IMR-90 (cell line): Measurements from ENCODE around the gene ZMYM4. TPM values are rescaled to one million over a fixed set of nuclear protein-coding genes. Genes with fewer than 3 reads are reported as not detected.

Source experiments
- ATAC-seq: fragments of 200-7000 bp; cut with Tn5 transposase; 2 replicates; pipeline ENCODE4 v1.9.1; 2020; ENCODE audit warnings: low read depth, mild to moderate bottlenecking, moderate library complexity
- BruUV-seq: library from RNA; stranded (reverse); fragments of 400-500 nt; replicated peaks from 2 replicates; lab custom pipeline; 2021; lab: Mats Ljungman, UMichigan
- CTCF ChIA-PET: fragments of 300-600 bp; formaldehyde crosslinking; extraction: SDS; loops from one replicate; lab custom pipeline; 2021; ENCODE audit warnings: antibody characterized with exemption; lab: Yijun Ruan, JAX
- POLR2A ChIA-PET: fragments of 300-600 bp; sonication (Branson Sonifier 250); formaldehyde crosslinking; loops from one replicate; lab custom pipeline; 2022; ENCODE audit warnings: antibody characterized with exemption; ENCODE audit not compliant: unreplicated experiment; lab: Charles Lee
- DNase-seq: peaks from one replicate; pipeline ENCODE4 v3.0.0; 2013
- H2AFZ ChIP-seq: replicated peaks from 2 replicates; pipeline ENCODE3; 2013; ENCODE audit warnings: low read length, mild to moderate bottlenecking; ENCODE audit not compliant: poor library complexity
- H2AK5ac ChIP-seq: 2 replicates; pipeline ENCODE4 v1.6.1; 2013; ENCODE audit warnings: low read depth, low read length, inconsistent platforms
- H2AK9ac ChIP-seq: replicated peaks from 2 replicates; pipeline ENCODE3; 2013; ENCODE audit warnings: mild to moderate bottlenecking, low read depth, low read length, moderate library complexity; ENCODE audit not compliant: poor library complexity
- H2BK120ac ChIP-seq: 2 replicates; pipeline ENCODE4 v1.6.1; 2013; ENCODE audit warnings: low read depth, low read length, inconsistent platforms
- H2BK15ac ChIP-seq: 3 replicates; pipeline ENCODE4 v1.6.1; 2013; ENCODE audit warnings: low read depth, low read length, inconsistent platforms
- H2BK20ac ChIP-seq: 2 replicates; pipeline ENCODE4 v1.6.1; 2013; ENCODE audit warnings: low read depth, mild to moderate bottlenecking, inconsistent platforms, low read length, moderate library complexity
- H2BK5ac ChIP-seq: 2 replicates; pipeline ENCODE4 v1.6.1; 2013; ENCODE audit warnings: mild to moderate bottlenecking, low read depth, low read length, inconsistent platforms; ENCODE audit not compliant: poor library complexity, severe bottlenecking
- H3K14ac ChIP-seq: replicated peaks from 2 replicates; pipeline ENCODE4 v1.6.1; 2013; ENCODE audit warnings: low read depth, low read length, inconsistent platforms
- H3K18ac ChIP-seq: 2 replicates; pipeline ENCODE4 v1.6.1; 2013; ENCODE audit warnings: low read depth, low read length, control low read depth
- H3K23ac ChIP-seq: 2 replicates; pipeline ENCODE4 v1.6.1; 2013; ENCODE audit warnings: low read depth, low read length, inconsistent platforms
- H3K27ac ChIP-seq: 2 replicates; pipeline ENCODE4 v1.5.1; 2013; ENCODE audit warnings: mild to moderate bottlenecking, control low read depth, low read length; ENCODE audit not compliant: insufficient read depth
- H3K27me3 ChIP-seq: 2 replicates; pipeline ENCODE4 v1.6.1; 2013; ENCODE audit warnings: low read length; ENCODE audit not compliant: control insufficient read depth, insufficient read depth
- H3K36me3 ChIP-seq: 2 replicates; pipeline ENCODE4 v1.6.1; 2013; ENCODE audit warnings: low read length, mixed read lengths; ENCODE audit not compliant: control insufficient read depth, insufficient read depth
- H3K4ac ChIP-seq: 2 replicates; pipeline ENCODE4 v1.6.1; 2013; ENCODE audit warnings: low read depth, low read length, inconsistent platforms
- H3K4me1 ChIP-seq: 2 replicates; pipeline ENCODE4 v1.6.1; 2013; ENCODE audit warnings: low read length, mixed read lengths; ENCODE audit not compliant: control insufficient read depth, insufficient read depth
- H3K4me2 ChIP-seq: 2 replicates; pipeline ENCODE4 v1.6.1; 2013; ENCODE audit warnings: low read depth, mild to moderate bottlenecking, control low read depth, low read length, moderate library complexity
- H3K4me3 ChIP-seq: 2 replicates; pipeline ENCODE4 v1.5.1; 2013; ENCODE audit warnings: low read depth, mild to moderate bottlenecking, control low read depth, low read length, moderate library complexity; ENCODE audit not compliant: insufficient read depth
- H3K56ac ChIP-seq: 2 replicates; pipeline ENCODE4 v1.6.1; 2013; ENCODE audit warnings: low read length, inconsistent platforms; ENCODE audit not compliant: insufficient read depth; ENCODE audit errors: extremely low read depth
- H3K79me1 ChIP-seq, 2 experiments: 2 replicates each; pipeline ENCODE4 v1.6.1; 2013; ENCODE audit warnings: low read length in 2 of 2, inconsistent platforms in 1 of 2, low read depth in 1 of 2
- H3K9ac ChIP-seq: 2 replicates; pipeline ENCODE4 v1.6.1; 2013; ENCODE audit warnings: low read depth, low read length, control low read depth
- H3K9me1 ChIP-seq: 2 replicates; pipeline ENCODE4 v1.6.1; 2013; ENCODE audit warnings: low read length, inconsistent platforms; ENCODE audit not compliant: insufficient read depth
- H3K9me3 ChIP-seq: 2 replicates; pipeline ENCODE4 v1.6.1; 2013; ENCODE audit warnings: low read length; ENCODE audit not compliant: control insufficient read depth, insufficient read depth
- H4K20me1 ChIP-seq: 2 replicates; pipeline ENCODE4 v1.6.1; 2013; ENCODE audit warnings: low read length, inconsistent platforms; ENCODE audit not compliant: insufficient read depth
- H4K5ac ChIP-seq: 2 replicates; pipeline ENCODE4 v1.6.1; 2013; ENCODE audit warnings: mild to moderate bottlenecking, low read depth, low read length, control low read depth
- H4K8ac ChIP-seq, 2 experiments: 2 replicates each; pipeline ENCODE4 v1.6.1; 2013; ENCODE audit warnings: low read depth in 2 of 2, low read length in 2 of 2, control low read depth in 1 of 2, inconsistent platforms in 1 of 2
- H4K91ac ChIP-seq: 2 replicates; pipeline ENCODE4 v1.6.1; 2013; ENCODE audit warnings: low read depth, low read length, inconsistent platforms; ENCODE audit not compliant: insufficient read depth
- BHLHE40 ChIP-seq: fragments of 150-350 bp; IDR thresholded peaks from 2 replicates; pipeline ENCODE4 v1.6.1; 2016; ENCODE audit warnings: mild to moderate bottlenecking, low read depth, low read length
- CEBPB ChIP-seq: IDR thresholded peaks from 2 replicates; pipeline ENCODE4 v1.6.1; 2012; ENCODE audit warnings: low read depth, low read length, improper control_type of control experiment
- CHD1 ChIP-seq: IDR thresholded peaks from 2 replicates; pipeline ENCODE4 v1.6.1; 2012; ENCODE audit warnings: low read depth, low read length, improper control_type of control experiment
- FOS ChIP-seq: fragments of 150-350 bp; IDR thresholded peaks from 2 replicates; pipeline ENCODE4 v1.6.1; 2016; ENCODE audit warnings: low read depth, low read length
- MAFK ChIP-seq: IDR thresholded peaks from 2 replicates; pipeline ENCODE4 v1.6.1; 2012; ENCODE audit warnings: low read depth, low read length, improper control_type of control experiment
- MAZ ChIP-seq: IDR thresholded peaks from 2 replicates; pipeline ENCODE4 v1.6.1; 2012; ENCODE audit warnings: low read depth, mild to moderate bottlenecking, low read length, improper control_type of control experiment, moderate library complexity, borderline replicate concordance
- POLR2A ChIP-seq: IDR thresholded peaks from 2 replicates; pipeline ENCODE4 v1.6.1; 2012; ENCODE audit warnings: mild to moderate bottlenecking, low read depth, low read length
- RCOR1 ChIP-seq: IDR thresholded peaks from 2 replicates; pipeline ENCODE4 v1.6.1; 2012; ENCODE audit warnings: mild to moderate bottlenecking, low read length, improper control_type of control experiment; ENCODE audit not compliant: insufficient replicate concordance
- RFX5 ChIP-seq: IDR thresholded peaks from 2 replicates; pipeline ENCODE4 v1.8.0; 2012; ENCODE audit warnings: low read depth, mild to moderate bottlenecking, low read length, moderate library complexity
- WGBS, 2 experiments: methylation state at CpG; one replicate each; pipeline versions ENCODE4 v1.1.5 to v1.1.7; 2013; ENCODE audit warnings: missing lambda C conversion rate in 2 of 2; ENCODE audit not compliant: insufficient read length in 1 of 2; ENCODE audit errors: extremely low coverage in 2 of 2; 5-methylcytosine and 5-hydroxymethylcytosine counted together
- dilution Hi-C: fragments of 300-500 bp; cut with HindIII; formaldehyde crosslinking; loops from one replicate; pipeline ENCODE4 v1.14.3; 2018; ENCODE audit warnings: low sequenced_read_pairs; ENCODE audit not compliant: unreplicated experiment
- in situ Hi-C: fragments of 300-500 bp; cut with MboI; formaldehyde crosslinking; loops from 3 replicates; pipeline ENCODE4 v1.14.3; 2019; ENCODE audit warnings: low sequenced_read_pairs, inconsistent platforms, mixed read lengths
- intact Hi-C: fragments of 100-400 bp; cut with micrococcal nuclease; formaldehyde crosslinking; loops from 2 replicates; pipeline ENCODE4 v1.10.0; 2022
- polyA plus RNA-seq, 3 experiments: library from polyadenylated mRNA; depleted of rRNA; stranded (reverse); fragments of >200 nt; gene quantifications; 2 replicates each; pipeline ENCODE4 v1.2.3, GENCODE V29; 2012; ENCODE audit warnings: low replicate concordance in 1 of 3
- total RNA-seq: library from RNA; depleted of rRNA; stranded (reverse); fragments of >200 nt; gene quantifications from 2 replicates; pipeline ENCODE4 v1.2.3, GENCODE V29; 2012
- TF ChIP-seq, protein P1 (sequence below): conservative IDR thresholded peaks from 2 replicates; pipeline ENCODE4 v1.5.1; 2012; ENCODE audit warnings: mild to moderate bottlenecking, low read depth, low read length, improper control_type of control experiment
- TF ChIP-seq, protein P2 (sequence below): fragments of 150-350 bp; IDR thresholded peaks from 2 replicates; pipeline ENCODE4 v1.6.1; 2016; ENCODE audit warnings: low read depth, mild to moderate bottlenecking, low read length, moderate library complexity, borderline replicate concordance

ZMYM4 gene
- total and polyA plus RNA-seq, 2 of the 4 experiments (the other 2 are of a cell fraction) = 14.7 to 53.8 TPM

DNA sequence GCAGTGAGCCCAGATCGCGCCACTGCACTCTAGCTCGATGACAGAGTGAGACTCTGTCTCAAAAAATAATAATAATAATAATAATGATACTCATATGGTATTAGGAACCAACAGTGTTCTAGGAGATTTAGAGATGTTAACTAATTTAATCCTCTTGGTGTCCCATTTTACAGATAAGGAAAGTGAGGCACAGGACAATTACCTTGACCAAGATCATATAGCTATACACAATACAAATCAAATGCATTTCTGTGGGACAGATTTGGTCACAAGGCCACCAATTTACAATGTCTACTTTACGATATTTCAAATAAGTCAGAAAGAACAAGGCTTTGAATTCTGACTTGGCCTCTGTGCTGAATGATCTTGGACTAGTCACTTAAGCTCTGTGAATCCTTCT, 2.2 kb upstream of the ZMYM4 start:
- no peaks in the 10 kb centered on the region for H3K36me3 ChIP-seq
- no peaks in the 10 kb centered on the region for H3K9me3 ChIP-seq
- POLR2A ChIA-PET = no interaction called here
- H3K79me1 ChIP-seq = peaks cover 0 to 22% of the 10 kb centered on the region in 2 experiments; a peak in 2 of 4 replicates
- no peak for DNase-seq
- no peak for ATAC-seq
- no CpG with 5 or more reads among the region's 4 CpGs for WGBS, 2 experiments
- dilution Hi-C loops = no loop called here
- H3K9me1 ChIP-seq = no peaks in the 10 kb centered on the region
- H4K5ac ChIP-seq = no peak overlapping the region
- BruUV-seq = no TSS peak
- no peak overlapping the region for H3K4ac ChIP-seq
- H2AFZ ChIP-seq = no peak overlapping the region
- no peak overlapping the region for H2BK15ac ChIP-seq
- no peak overlapping the region for H2BK5ac ChIP-seq
- no peak for TF ChIP-seq FOS
- TF ChIP-seq, protein P1, sequence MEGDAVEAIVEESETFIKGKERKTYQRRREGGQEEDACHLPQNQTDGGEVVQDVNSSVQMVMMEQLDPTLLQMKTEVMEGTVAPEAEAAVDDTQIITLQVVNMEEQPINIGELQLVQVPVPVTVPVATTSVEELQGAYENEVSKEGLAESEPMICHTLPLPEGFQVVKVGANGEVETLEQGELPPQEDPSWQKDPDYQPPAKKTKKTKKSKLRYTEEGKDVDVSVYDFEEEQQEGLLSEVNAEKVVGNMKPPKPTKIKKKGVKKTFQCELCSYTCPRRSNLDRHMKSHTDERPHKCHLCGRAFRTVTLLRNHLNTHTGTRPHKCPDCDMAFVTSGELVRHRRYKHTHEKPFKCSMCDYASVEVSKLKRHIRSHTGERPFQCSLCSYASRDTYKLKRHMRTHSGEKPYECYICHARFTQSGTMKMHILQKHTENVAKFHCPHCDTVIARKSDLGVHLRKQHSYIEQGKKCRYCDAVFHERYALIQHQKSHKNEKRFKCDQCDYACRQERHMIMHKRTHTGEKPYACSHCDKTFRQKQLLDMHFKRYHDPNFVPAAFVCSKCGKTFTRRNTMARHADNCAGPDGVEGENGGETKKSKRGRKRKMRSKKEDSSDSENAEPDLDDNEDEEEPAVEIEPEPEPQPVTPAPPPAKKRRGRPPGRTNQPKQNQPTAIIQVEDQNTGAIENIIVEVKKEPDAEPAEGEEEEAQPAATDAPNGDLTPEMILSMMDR = no peak
- no peak for TF ChIP-seq MAFK
- TF ChIP-seq CHD1 = no peak
- TF ChIP-seq CEBPB = no peak
- TF ChIP-seq RCOR1 = no peak
- no peak for TF ChIP-seq BHLHE40
- no peak for TF ChIP-seq POLR2A
- no peak for TF ChIP-seq MAZ
- no peak for TF ChIP-seq RFX5
- TF ChIP-seq, protein P2, sequence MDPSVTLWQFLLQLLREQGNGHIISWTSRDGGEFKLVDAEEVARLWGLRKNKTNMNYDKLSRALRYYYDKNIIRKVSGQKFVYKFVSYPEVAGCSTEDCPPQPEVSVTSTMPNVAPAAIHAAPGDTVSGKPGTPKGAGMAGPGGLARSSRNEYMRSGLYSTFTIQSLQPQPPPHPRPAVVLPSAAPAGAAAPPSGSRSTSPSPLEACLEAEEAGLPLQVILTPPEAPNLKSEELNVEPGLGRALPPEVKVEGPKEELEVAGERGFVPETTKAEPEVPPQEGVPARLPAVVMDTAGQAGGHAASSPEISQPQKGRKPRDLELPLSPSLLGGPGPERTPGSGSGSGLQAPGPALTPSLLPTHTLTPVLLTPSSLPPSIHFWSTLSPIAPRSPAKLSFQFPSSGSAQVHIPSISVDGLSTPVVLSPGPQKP = no peak
- H3K4me2 ChIP-seq = no peak overlapping the region
- 0 out of 2 replicates have a peak, but pooled peaks cover under 1% of the 10 kb centered on the region for H4K20me1 ChIP-seq
- H3K9ac ChIP-seq = no peak overlapping the region
- no peak overlapping the region for H4K8ac ChIP-seq
- no peak overlapping the region for H4K91ac ChIP-seq
- H2AK5ac ChIP-seq = no peak overlapping the region
- no peak overlapping the region for H3K23ac ChIP-seq
- no peak overlapping the region for H3K27ac ChIP-seq
- H3K4me1 ChIP-seq = no peaks in the 10 kb centered on the region; the same call in none of the 2 replicates
- H3K56ac ChIP-seq = no peak overlapping the region
- no peak overlapping the region for H3K14ac ChIP-seq
- CTCF ChIA-PET = no interaction called here
- no peaks in the 10 kb centered on the region for H3K27me3 ChIP-seq
- no peak overlapping the region for H3K4me3 ChIP-seq
- no peak overlapping the region for H3K18ac ChIP-seq
- H2BK120ac ChIP-seq = no peak overlapping the region
- in situ Hi-C loops = no loop called here
- intact Hi-C loops = no loop called here
- no peak overlapping the region for H2AK9ac ChIP-seq
- H2BK20ac ChIP-seq = no peak overlapping the region
